HG02885 (cell line): Measurements from ENCODE around the gene ROBO1.
"Not testable (repeated sequence)": the region's sequence is repeated elsewhere in the genome, so short reads cannot be mapped to it uniquely, and the experiment has no call there.

Experiments
- ATAC-seq: cut with Tn5 transposase; IDR thresholded peaks from one replicate; pipeline ENCODE4 v1.9.1; 2021; ENCODE audit warnings: mild to moderate bottlenecking; ENCODE audit not compliant: unreplicated experiment, poor library complexity

Gene ROBO1

GRCh38 chr3:78737988-78738387 is 1029.8 kb downstream of the ROBO1 start:
- ATAC-seq: no peak

GRCh38 chr3:78736863-78737262 is 1030.9 kb downstream of the ROBO1 start:
- ATAC-seq: no peak

- no peak for ATAC-seq
Observed at GRCh38 chr3:78734048-78734637, 1033.7 kb downstream of the ROBO1 start.

- ATAC-seq: no peak
Observed at GRCh38 chr3:78732893-78733292, 1034.9 kb downstream of the ROBO1 start.

- no peak for ATAC-seq
Observed at GRCh38 chr3:78732471-78732870, 1035.3 kb downstream of the ROBO1 start.

GRCh38 chr3:78729946-78730345 is 1037.9 kb downstream of the ROBO1 start:
- no peak for ATAC-seq

- no peak for ATAC-seq
Observed at GRCh38 chr3:78728406-78729145, 1039.2 kb downstream of the ROBO1 start.

- ATAC-seq: no peak
Observed at GRCh38 chr3:78726545-78726944, 1041.3 kb downstream of the ROBO1 start.

- ATAC-seq: no peak
Observed at GRCh38 chr3:78725703-78726246, 1042.0 kb downstream of the ROBO1 start.

- ATAC-seq: no peak
Observed at GRCh38 chr3:78724859-78725258, 1042.9 kb downstream of the ROBO1 start.

GRCh38 chr3:78724364-78724763 is 1043.4 kb downstream of the ROBO1 start:
- ATAC-seq: not testable (repeated sequence)

GRCh38 chr3:78721771-78722543 is 1045.8 kb downstream of the ROBO1 start:
- ATAC-seq: no peak

- ATAC-seq: no peak
Observed at GRCh38 chr3:78718707-78719106, 1049.1 kb downstream of the ROBO1 start.

GRCh38 chr3:78717041-78717440 is 1050.8 kb downstream of the ROBO1 start:
- ATAC-seq: no peak

- ATAC-seq: no peak
Observed at GRCh38 chr3:78712941-78713340, 1054.9 kb downstream of the ROBO1 start.

- ATAC-seq: no peak
Observed at GRCh38 chr3:78712270-78712669, 1055.5 kb downstream of the ROBO1 start.

- no peak for ATAC-seq
Observed at GRCh38 chr3:78708565-78709073, 1059.2 kb downstream of the ROBO1 start.

- no peak for ATAC-seq
Observed at GRCh38 chr3:78707609-78708008, 1060.2 kb downstream of the ROBO1 start.

- ATAC-seq: no peak
Observed at GRCh38 chr3:78706906-78707523, 1060.8 kb downstream of the ROBO1 start.

- no peak for ATAC-seq
Observed at GRCh38 chr3:78703944-78704343, 1063.9 kb downstream of the ROBO1 start.
